Gastroesophageal sphincter (tissue), 3 donors: ENCODE results near the gene HS3ST5.

ENCODE experiments used
- CTCF ChIP-seq, 4 experiments: fragments of 200-600 bp in 2 of 4; fragments of 450-650 bp in 2 of 4; sonication (generic) in 1 of 4; IDR thresholded peaks; one replicate each; pipeline ENCODE4 v1.5.1; 2017 to 2019; ENCODE audit warnings: antibody characterized with exemption in 4 of 4, mild to moderate bottlenecking in 2 of 4, moderate library complexity in 2 of 4
- EP300 ChIP-seq: sonication (generic); formaldehyde crosslinking; IDR thresholded peaks from one replicate; pipeline ENCODE4 v1.6.1; 2017; ENCODE audit warnings: antibody characterized with exemption, mild to moderate bottlenecking
- POLR2AphosphoS5 ChIP-seq: sonication (generic); formaldehyde crosslinking; IDR thresholded peaks from one replicate; pipeline ENCODE4 v1.6.1; 2017; ENCODE audit warnings: antibody characterized with exemption

- TF ChIP-seq CTCF (IDR thresholded peaks at IDR 0.05) (no peak), POLR2AphosphoS5 (no peak), EP300 (no peak)
Observed at GRCh38 chr6:114033606-114034005, 309.2 kb downstream of the HS3ST5 start.
